Trophoblast cell (in vitro differentiated cells and primary cell): ENCODE results near the gene FABP2.
"Not testable (repeated sequence)": the region's sequence is repeated elsewhere in the genome, so short reads cannot be mapped to it uniquely, and the experiment has no call there.

Source experiments
- DNase-seq, 2 donors: peaks; one replicate each; pipeline ENCODE4 v3.0.0-alpha.2; 2016
- H2AFZ ChIP-seq: 2 replicates; pipeline ENCODE4 v1.6.1; 2013; ENCODE audit warnings: low read length, moderate library complexity, mild to moderate bottlenecking; ENCODE audit not compliant: insufficient read depth, poor library complexity
- H2AK5ac ChIP-seq: 2 replicates; pipeline ENCODE4 v1.6.1; 2013; ENCODE audit warnings: mild to moderate bottlenecking, low read length
- H2BK120ac ChIP-seq: 2 replicates; pipeline ENCODE4 v1.6.1; 2013; ENCODE audit warnings: low read length, mild to moderate bottlenecking, moderate library complexity; ENCODE audit not compliant: insufficient read depth, poor library complexity
- H2BK12ac ChIP-seq: 2 replicates; pipeline ENCODE4 v1.6.1; 2013; ENCODE audit warnings: mild to moderate bottlenecking, low read length, moderate library complexity
- H2BK5ac ChIP-seq: 2 replicates; pipeline ENCODE4 v1.6.1; 2013; ENCODE audit warnings: low read length, low read depth, moderate library complexity, mild to moderate bottlenecking; ENCODE audit not compliant: poor library complexity
- H3K14ac ChIP-seq: 2 replicates; pipeline ENCODE4 v1.6.1; 2013; ENCODE audit warnings: mild to moderate bottlenecking, low read length
- H3K18ac ChIP-seq: 2 replicates; pipeline ENCODE4 v1.6.1; 2013; ENCODE audit warnings: mild to moderate bottlenecking, low read length
- H3K23ac ChIP-seq: 2 replicates; pipeline ENCODE4 v1.6.1; 2013; ENCODE audit warnings: low read length
- H3K27ac ChIP-seq: 2 replicates; pipeline ENCODE4 v1.5.1; 2013; ENCODE audit warnings: low read depth, mild to moderate bottlenecking, inconsistent platforms, low read length, moderate library complexity
- H3K27me3 ChIP-seq: 2 replicates; pipeline ENCODE4 v1.6.1; 2013; ENCODE audit warnings: inconsistent platforms, mild to moderate bottlenecking, low read length, moderate library complexity; ENCODE audit not compliant: insufficient read depth
- H3K36me3 ChIP-seq, 2 experiments: 1 replicate in 1 of 2; 2 replicates in 1 of 2; pipeline ENCODE4 v1.6.1; 2013; ENCODE audit warnings: low read length in 2 of 2, mild to moderate bottlenecking in 2 of 2, moderate library complexity in 1 of 2; ENCODE audit not compliant: insufficient read depth in 2 of 2, control insufficient read depth in 1 of 2
- H3K4ac ChIP-seq: 2 replicates; pipeline ENCODE4 v1.6.1; 2013; ENCODE audit warnings: low read depth, mild to moderate bottlenecking, low read length, moderate library complexity
- H3K4me1 ChIP-seq, 2 experiments: 1 replicate in 1 of 2; 2 replicates in 1 of 2; pipeline ENCODE4 v1.6.1; 2013; ENCODE audit warnings: low read length in 2 of 2, mild to moderate bottlenecking in 2 of 2, moderate library complexity in 1 of 2; ENCODE audit not compliant: insufficient read depth in 2 of 2, control insufficient read depth in 1 of 2
- H3K4me2 ChIP-seq: 2 replicates; pipeline ENCODE4 v1.6.1; 2013; ENCODE audit warnings: inconsistent platforms, mild to moderate bottlenecking, low read length, moderate library complexity
- H3K4me3 ChIP-seq: 2 replicates; pipeline ENCODE4 v1.5.1; 2013; ENCODE audit warnings: mild to moderate bottlenecking, low read depth, low read length, inconsistent platforms
- H3K79me1 ChIP-seq: one replicate; pipeline ENCODE4 v1.6.1; 2013; ENCODE audit warnings: low read length
- H3K79me2 ChIP-seq: 2 replicates; pipeline ENCODE4 v1.6.1; 2013; ENCODE audit warnings: low read length, mild to moderate bottlenecking; ENCODE audit not compliant: control insufficient read depth, insufficient read depth, poor library complexity
- H3K9ac ChIP-seq: 2 replicates; pipeline ENCODE4 v1.6.1; 2013; ENCODE audit warnings: mild to moderate bottlenecking, low read length
- H3K9me3 ChIP-seq: 2 replicates; pipeline ENCODE4 v1.6.1; 2013; ENCODE audit warnings: low read depth, mild to moderate bottlenecking, control low read depth, inconsistent platforms, low read length; ENCODE audit not compliant: insufficient read depth
- H4K12ac ChIP-seq: 2 replicates; pipeline ENCODE4 v1.6.1; 2013; ENCODE audit warnings: low read depth, mild to moderate bottlenecking, low read length, moderate library complexity
- H4K8ac ChIP-seq: 2 replicates; pipeline ENCODE4 v1.6.1; 2013; ENCODE audit warnings: low read depth, mild to moderate bottlenecking, low read length, moderate library complexity
- H4K91ac ChIP-seq: one replicate; pipeline ENCODE4 v1.6.1; 2013; ENCODE audit warnings: low read depth, mild to moderate bottlenecking, low read length, moderate library complexity
- WGBS: extraction: QIAGEN DNeasy Blood & Tissue Kit; methylation state at CpG from one replicate; pipeline ENCODE4 v1.1.7; 2013; ENCODE audit warnings: missing lambda C conversion rate; ENCODE audit not compliant: insufficient read length, insufficient coverage; ENCODE audit errors: extremely low coverage; 5-methylcytosine and 5-hydroxymethylcytosine counted together

Gene FABP2

GRCh38 chr4:119279945-119280344 lies 42.0 kb downstream of the FABP2 start:
- not testable (repeated sequence) for H3K36me3 ChIP-seq, H2BK12ac ChIP-seq, H3K9me3 ChIP-seq, H2AK5ac ChIP-seq, H3K9ac ChIP-seq, H3K18ac ChIP-seq, H3K79me2 ChIP-seq, H3K23ac ChIP-seq, H2BK5ac ChIP-seq, H3K4me2 ChIP-seq, H2BK120ac ChIP-seq, H3K4me1 ChIP-seq, H3K27me3 ChIP-seq, H3K4ac ChIP-seq, H3K14ac ChIP-seq, H3K79me1 ChIP-seq, H3K27ac ChIP-seq, H3K4me3 ChIP-seq
- no CpG with 5 or more reads among the region's 12 CpGs for WGBS
- H4K12ac ChIP-seq, result peak overlapping the region; percentile 75
- peak overlapping the region; percentile 82 for H4K8ac ChIP-seq
- DNase-seq, result peak in 1 of 2 donors; percentile 51
- H4K91ac ChIP-seq, result peak overlapping the region; percentile 83
- H2AFZ ChIP-seq, result peak overlapping the region; percentile 78

DNA sequence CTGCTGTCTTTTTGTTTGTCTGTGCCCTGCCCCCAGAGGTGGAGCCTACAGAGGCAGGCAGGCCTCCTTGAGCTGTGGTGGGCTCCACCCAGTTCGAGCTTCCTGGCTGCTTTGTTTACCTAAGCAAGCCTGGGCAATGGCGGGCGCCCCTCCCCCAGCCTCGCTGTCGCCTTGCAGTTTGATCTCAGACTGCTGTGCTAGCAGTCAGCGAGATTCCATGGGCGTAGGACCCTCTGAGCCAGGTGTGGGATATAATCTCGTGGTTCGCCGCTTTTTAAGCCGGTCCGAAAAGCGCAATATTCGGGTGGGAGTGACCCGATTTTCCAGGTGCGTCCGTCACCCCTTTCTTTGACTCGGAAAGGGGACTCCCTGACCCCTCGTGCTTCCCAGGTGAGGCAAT lies 42.4 kb downstream of the FABP2 start:
- not testable (repeated sequence) for H2AK5ac ChIP-seq, H3K23ac ChIP-seq, H3K27ac ChIP-seq, H3K4me2 ChIP-seq, H3K36me3 ChIP-seq, H3K27me3 ChIP-seq, H3K4me1 ChIP-seq, H2BK120ac ChIP-seq, H3K18ac ChIP-seq, H2BK5ac ChIP-seq, H3K9ac ChIP-seq, H3K9me3 ChIP-seq, DNase-seq, H3K4ac ChIP-seq, H3K79me1 ChIP-seq, H3K14ac ChIP-seq, H2BK12ac ChIP-seq, H3K4me3 ChIP-seq, H3K79me2 ChIP-seq
- Histone ChIP-seq H4K91ac (peak overlapping the region; percentile 83), H4K8ac (peak overlapping the region; percentile 82), H4K12ac (peak overlapping the region; percentile 75), H2AFZ (peak overlapping the region; percentile 78)
- no CpG with 5 or more reads among the region's 19 CpGs for WGBS

- no CpG with 5 or more reads among the region's 6 CpGs for WGBS
- no peak for DNase-seq
- no peak overlapping the region for H3K18ac ChIP-seq
- H4K8ac ChIP-seq, result no peak overlapping the region
- H3K9me3 ChIP-seq, result no peaks in the 10 kb centered on the region
- no peaks in the 10 kb centered on the region for H3K79me1 ChIP-seq
- H3K27ac ChIP-seq, result no peak overlapping the region
- H2AFZ ChIP-seq, result no peak overlapping the region
- H3K14ac ChIP-seq, result no peak overlapping the region
- H3K36me3 ChIP-seq, result peaks cover 6 to 13% of the 10 kb centered on the region in 2 experiments
- H3K9ac ChIP-seq, result no peak overlapping the region
- no peaks in the 10 kb centered on the region for H3K27me3 ChIP-seq
- no peak overlapping the region for H4K91ac ChIP-seq
- no peaks in the 10 kb centered on the region for H3K4me1 ChIP-seq
- H2BK120ac ChIP-seq, result no peak overlapping the region
- no peak overlapping the region for H3K4me2 ChIP-seq
- H2AK5ac ChIP-seq, result no peak overlapping the region
- H4K12ac ChIP-seq, result no peak overlapping the region
- no peak overlapping the region for H2BK5ac ChIP-seq
- no peak overlapping the region for H3K23ac ChIP-seq
- H3K4ac ChIP-seq, result no peak overlapping the region
- no peak overlapping the region for H2BK12ac ChIP-seq
- no peak overlapping the region for H3K4me3 ChIP-seq
- no peaks in the 10 kb centered on the region for H3K79me2 ChIP-seq
These were observed 50.4 kb downstream of the FABP2 start for GRCh38 chr4:119271361-119272085.

DNA sequence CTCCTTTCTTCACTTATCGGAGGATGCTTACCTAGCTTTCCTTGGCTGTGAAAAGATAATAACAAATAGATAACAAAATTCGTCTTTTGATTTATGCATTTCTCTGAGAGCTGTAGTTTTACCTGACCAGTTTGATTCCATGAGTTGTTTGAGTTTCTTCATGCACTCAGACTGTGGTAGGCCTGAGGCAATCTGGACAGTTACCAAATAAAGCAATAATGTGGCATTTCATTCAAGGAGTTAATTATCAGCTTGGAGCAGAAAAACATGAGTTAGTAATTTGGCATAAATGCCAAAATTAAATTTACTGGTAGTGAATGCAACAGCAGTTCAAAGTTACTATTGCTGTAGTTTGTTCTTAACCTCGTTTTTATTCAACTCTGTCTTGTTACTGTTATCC lies 53.5 kb downstream of the FABP2 start:
- no peaks in the 10 kb centered on the region for H3K4me1 ChIP-seq
- H4K8ac ChIP-seq, result no peak overlapping the region
- H2BK12ac ChIP-seq, result no peak overlapping the region
- H3K9ac ChIP-seq, result no peak overlapping the region
- H2AFZ ChIP-seq, result no peak overlapping the region
- H3K4me2 ChIP-seq, result no peak overlapping the region
- no peak overlapping the region for H2BK120ac ChIP-seq
- H3K79me2 ChIP-seq, result no peaks in the 10 kb centered on the region
- H2AK5ac ChIP-seq, result no peak overlapping the region
- peak; percentile 1 to 43 for DNase-seq
- H3K9me3 ChIP-seq, result no peaks in the 10 kb centered on the region
- H3K23ac ChIP-seq, result no peak overlapping the region
- H3K36me3 ChIP-seq, result peaks cover 6 to 15% of the 10 kb centered on the region in 2 experiments
- no CpG with 5 or more reads among the region's 3 CpGs for WGBS
- peaks cover 2% of the 10 kb centered on the region for H3K79me1 ChIP-seq
- H4K91ac ChIP-seq, result no peak overlapping the region
- no peak overlapping the region for H3K27ac ChIP-seq
- H3K14ac ChIP-seq, result no peak overlapping the region
- H4K12ac ChIP-seq, result no peak overlapping the region
- H3K18ac ChIP-seq, result no peak overlapping the region
- H3K4me3 ChIP-seq, result no peak overlapping the region
- H2BK5ac ChIP-seq, result no peak overlapping the region
- H3K4ac ChIP-seq, result no peak overlapping the region
- H3K27me3 ChIP-seq, result no peaks in the 10 kb centered on the region
